Ovary (tissue), 3 donors: Measurements from ENCODE around the gene CSNK1G3.

Experiments
- POLR2A ChIP-seq: fragments of 450-650 bp; IDR thresholded peaks from one replicate; pipeline ENCODE4 v1.6.1; 2017; ENCODE audit warnings: antibody characterized with exemption, mild to moderate bottlenecking, moderate library complexity
- TF ChIP-seq, protein P1 (sequence below), 3 donors: fragments of 450-650 bp in 2 of 3; fragments of 200-600 bp in 1 of 3; IDR thresholded peaks; one replicate each; pipeline versions ENCODE4 v1.5.1 to v1.8.0; 2016 to 2022; ENCODE audit warnings: antibody characterized with exemption in 3 of 3, mild to moderate bottlenecking in 1 of 3
- donor health status: DM: no; HTN: no; CAD: no.

- TF ChIP-seq, protein P1, sequence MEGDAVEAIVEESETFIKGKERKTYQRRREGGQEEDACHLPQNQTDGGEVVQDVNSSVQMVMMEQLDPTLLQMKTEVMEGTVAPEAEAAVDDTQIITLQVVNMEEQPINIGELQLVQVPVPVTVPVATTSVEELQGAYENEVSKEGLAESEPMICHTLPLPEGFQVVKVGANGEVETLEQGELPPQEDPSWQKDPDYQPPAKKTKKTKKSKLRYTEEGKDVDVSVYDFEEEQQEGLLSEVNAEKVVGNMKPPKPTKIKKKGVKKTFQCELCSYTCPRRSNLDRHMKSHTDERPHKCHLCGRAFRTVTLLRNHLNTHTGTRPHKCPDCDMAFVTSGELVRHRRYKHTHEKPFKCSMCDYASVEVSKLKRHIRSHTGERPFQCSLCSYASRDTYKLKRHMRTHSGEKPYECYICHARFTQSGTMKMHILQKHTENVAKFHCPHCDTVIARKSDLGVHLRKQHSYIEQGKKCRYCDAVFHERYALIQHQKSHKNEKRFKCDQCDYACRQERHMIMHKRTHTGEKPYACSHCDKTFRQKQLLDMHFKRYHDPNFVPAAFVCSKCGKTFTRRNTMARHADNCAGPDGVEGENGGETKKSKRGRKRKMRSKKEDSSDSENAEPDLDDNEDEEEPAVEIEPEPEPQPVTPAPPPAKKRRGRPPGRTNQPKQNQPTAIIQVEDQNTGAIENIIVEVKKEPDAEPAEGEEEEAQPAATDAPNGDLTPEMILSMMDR (IDR thresholded peaks at IDR 0.05) = no peak
- TF ChIP-seq POLR2A = no peak
Measured at GRCh38 chr5:123496892-123497291, 15.1 kb upstream of the CSNK1G3 start.
